HUES64 (cell line): Measurements from ENCODE around the gene TBATA.
"Not testable (repeated sequence)": the region's sequence is repeated elsewhere in the genome, so short reads cannot be mapped to it uniquely, and the experiment has no call there.

Experiments used
- H3K27ac ChIP-seq: 2 replicates; pipeline ENCODE4 v1.7.0; 2013; ENCODE audit warnings: low read depth, low read length, inconsistent platforms
- H3K27me3 ChIP-seq: 2 replicates; pipeline ENCODE4 v1.6.1; 2013; ENCODE audit warnings: mild to moderate bottlenecking, low read length; ENCODE audit not compliant: insufficient read depth
- H3K36me3 ChIP-seq: 2 replicates; pipeline ENCODE4 v1.6.1; 2013; ENCODE audit warnings: mild to moderate bottlenecking, low read length; ENCODE audit not compliant: insufficient read depth
- H3K4me1 ChIP-seq: 2 replicates; pipeline ENCODE4 v1.6.1; 2013; ENCODE audit warnings: mild to moderate bottlenecking, low read length, moderate library complexity; ENCODE audit not compliant: insufficient read depth
- H3K4me3 ChIP-seq: 2 replicates; pipeline ENCODE4 v1.5.1; 2013; ENCODE audit warnings: mild to moderate bottlenecking, low read length, moderate library complexity
- H3K9ac ChIP-seq: 2 replicates; pipeline ENCODE4 v1.6.1; 2013; ENCODE audit warnings: mild to moderate bottlenecking, low read depth, low read length
- H3K9me3 ChIP-seq: 2 replicates; pipeline ENCODE4 v1.6.1; 2013; ENCODE audit warnings: low read depth, low read length; ENCODE audit not compliant: insufficient read depth
- WGBS: fragments of 150-250, 120-280 bp; methylation state at CpG from one replicate; pipeline ENCODE4 v1.1.7; 2013; ENCODE audit warnings: missing lambda C conversion rate; 5-methylcytosine and 5-hydroxymethylcytosine counted together

Gene TBATA

GRCh38 chr10:70777063-70777875, 7.9 kb downstream of the TBATA start:
- H3K27me3 ChIP-seq: no peaks in the 10 kb centered on the region
- H3K4me1 ChIP-seq: no peaks in the 10 kb centered on the region
- WGBS: 95% methylated on average over 18 of the region's 18 CpGs
- no peak overlapping the region for H3K27ac ChIP-seq
- H3K9ac ChIP-seq: no peak overlapping the region
- no peak overlapping the region for H3K4me3 ChIP-seq
- no peaks in the 10 kb centered on the region for H3K36me3 ChIP-seq
- H3K9me3 ChIP-seq: no peaks in the 10 kb centered on the region

GRCh38 chr10:70776455-70777005, 8.6 kb downstream of the TBATA start:
- Histone ChIP-seq H3K4me3 (no peak overlapping the region), H3K9ac (no peak overlapping the region), H3K27me3 (no peaks in the 10 kb centered on the region), H3K4me1 (no peaks in the 10 kb centered on the region), H3K27ac (no peak overlapping the region), H3K9me3 (no peaks in the 10 kb centered on the region), H3K36me3 (no peaks in the 10 kb centered on the region)
- WGBS: 86% methylated on average over 11 of the region's 11 CpGs

- WGBS: 92% methylated on average over 13 of the region's 13 CpGs
- Histone ChIP-seq H3K27ac (no peak overlapping the region), H3K36me3 (no peaks in the 10 kb centered on the region), H3K9me3 (no peaks in the 10 kb centered on the region), H3K4me3 (no peak overlapping the region), H3K27me3 (no peaks in the 10 kb centered on the region), H3K9ac (no peak overlapping the region), H3K4me1 (no peaks in the 10 kb centered on the region)
Observed at GRCh38 chr10:70775679-70776454, 9.3 kb downstream of the TBATA start.

GRCh38 chr10:70774810-70775678, 10.1 kb downstream of the TBATA start:
- 88% methylated on average over 14 of the region's 14 CpGs for WGBS
- Histone ChIP-seq H3K9ac (no peak overlapping the region), H3K27ac (no peak overlapping the region)

GRCh38 chr10:70773965-70774809, 11.0 kb downstream of the TBATA start:
- H3K27ac ChIP-seq: no peak overlapping the region
- no peak overlapping the region for H3K9ac ChIP-seq
- no peaks in the 10 kb centered on the region for H3K4me1 ChIP-seq
- H3K36me3 ChIP-seq: no peaks in the 10 kb centered on the region
- 87% methylated on average over 14 of the region's 14 CpGs for WGBS
- no peaks in the 10 kb centered on the region for H3K27me3 ChIP-seq
- no peaks in the 10 kb centered on the region for H3K9me3 ChIP-seq
- H3K4me3 ChIP-seq: no peak overlapping the region

More at GRCh38 chr10:70774810-70775678, 10.1 kb downstream of the TBATA start:
- Histone ChIP-seq H3K4me3 (no peak overlapping the region), H3K9me3 (no peaks in the 10 kb centered on the region), H3K36me3 (no peaks in the 10 kb centered on the region), H3K27me3 (no peaks in the 10 kb centered on the region), H3K4me1 (no peaks in the 10 kb centered on the region)

- Histone ChIP-seq H3K4me3 (no peak overlapping the region), H3K4me1 (no peaks in the 10 kb centered on the region), H3K27me3 (no peaks in the 10 kb centered on the region), H3K9ac (no peak overlapping the region), H3K36me3 (no peaks in the 10 kb centered on the region), H3K27ac (no peak overlapping the region), H3K9me3 (no peaks in the 10 kb centered on the region)
- 80% methylated on average over 9 of the region's 9 CpGs for WGBS
Observed at GRCh38 chr10:70773461-70773860, 11.7 kb downstream of the TBATA start.

- no peaks in the 10 kb centered on the region for H3K36me3 ChIP-seq
- no peaks in the 10 kb centered on the region for H3K4me1 ChIP-seq
- WGBS: 92% methylated on average over 4 of the region's 4 CpGs
- no peaks in the 10 kb centered on the region for H3K27me3 ChIP-seq
- no peak overlapping the region for H3K9ac ChIP-seq
- no peak overlapping the region for H3K4me3 ChIP-seq
- no peak overlapping the region for H3K27ac ChIP-seq
- H3K9me3 ChIP-seq: no peaks in the 10 kb centered on the region
Observed at GRCh38 chr10:70772627-70773026, 12.6 kb downstream of the TBATA start.

GRCh38 chr10:70771311-70772194, 13.6 kb downstream of the TBATA start:
- Histone ChIP-seq H3K9me3 (peaks cover 2% of the 10 kb centered on the region; the same call in 1 of the 2 replicates), H3K9ac (no peak overlapping the region), H3K36me3 (no peaks in the 10 kb centered on the region), H3K27me3 (no peaks in the 10 kb centered on the region), H3K4me1 (no peaks in the 10 kb centered on the region), H3K4me3 (no peak overlapping the region), H3K27ac (no peak overlapping the region)
- WGBS: 91% methylated on average over 8 of the region's 8 CpGs

- 99% methylated on average over 7 of the region's 7 CpGs for WGBS
- not testable (repeated sequence) for H3K27ac ChIP-seq, H3K27me3 ChIP-seq, H3K9ac ChIP-seq, H3K4me1 ChIP-seq, H3K36me3 ChIP-seq, H3K4me3 ChIP-seq
- peaks cover 12% of the 10 kb centered on the region for H3K9me3 ChIP-seq
Observed at GRCh38 chr10:70770516-70770915, 14.7 kb downstream of the TBATA start.
